GM19025 (cell line): Measurements from ENCODE around the gene TCP11L1.
A peak's percentile ranks its signal among the peaks of the same experiment; 100 is the strongest.

Experiments
- ATAC-seq: cut with Tn5 transposase; IDR thresholded peaks from one replicate; pipeline ENCODE4 v1.9.1; 2021; ENCODE audit warnings: mild to moderate bottlenecking, low read depth, moderate library complexity; ENCODE audit not compliant: unreplicated experiment

Gene TCP11L1

GRCh38 chr11:33039274-33040032, at the start of gene TCP11L1:
TCP11L1 (plus strand) TSS chr11:33039572; CDS start chr11:33043774, 4,202 bp downstream.
- peak; percentile 72 for ATAC-seq

GRCh38 chr11:32990481-32990880, 48.9 kb upstream of the TCP11L1 start:
- ATAC-seq: no peak

- no peak for ATAC-seq
These were observed 47.9 kb upstream of the TCP11L1 start for GRCh38 chr11:32991427-32991826.

- ATAC-seq: no peak
These were observed 47.5 kb upstream of the TCP11L1 start for GRCh38 chr11:32991898-32992297.

GRCh38 chr11:33000181-33000580, 39.2 kb upstream of the TCP11L1 start:
- no peak for ATAC-seq

- ATAC-seq: no peak
These were observed 38.1 kb upstream of the TCP11L1 start for GRCh38 chr11:33001281-33001680.

- ATAC-seq: no peak
These were observed 37.4 kb upstream of the TCP11L1 start for GRCh38 chr11:33001751-33002542.

GRCh38 chr11:33005175-33005574, 34.2 kb upstream of the TCP11L1 start:
- no peak for ATAC-seq

GRCh38 chr11:33006010-33006409, 33.4 kb upstream of the TCP11L1 start:
- no peak for ATAC-seq

- no peak for ATAC-seq
These were observed 25.6 kb upstream of the TCP11L1 start for GRCh38 chr11:33013755-33014154.

- ATAC-seq: peak; percentile 51
These were observed 23.5 kb upstream of the TCP11L1 start, which contains the start of gene DEPDC7 for GRCh38 chr11:33015621-33016551. DEPDC7 (plus strand) TSS chr11:33015878; CDS start chr11:33015956, 78 bp downstream.

GRCh38 chr11:33016654-33017053, 22.7 kb upstream of the TCP11L1 start:
- ATAC-seq: no peak

GRCh38 chr11:33017478-33017877, 21.9 kb upstream of the TCP11L1 start:
- ATAC-seq: no peak

GRCh38 chr11:33017965-33018364, 21.4 kb upstream of the TCP11L1 start:
- no peak for ATAC-seq

GRCh38 chr11:33018840-33019239, 20.5 kb upstream of the TCP11L1 start:
- ATAC-seq: no peak

- ATAC-seq: no peak
These were observed 17.9 kb upstream of the TCP11L1 start for GRCh38 chr11:33021501-33021900.

- ATAC-seq: no peak
These were observed 17.4 kb upstream of the TCP11L1 start for GRCh38 chr11:33021937-33022336.

- ATAC-seq: no peak
These were observed 14.0 kb upstream of the TCP11L1 start for GRCh38 chr11:33025339-33025722.

- ATAC-seq: no peak
These were observed 12.1 kb upstream of the TCP11L1 start for GRCh38 chr11:33027233-33027632.

GRCh38 chr11:33027846-33028536, 11.4 kb upstream of the TCP11L1 start:
- no peak for ATAC-seq
